ENCODE data around the gene SMG5.

DNA sequence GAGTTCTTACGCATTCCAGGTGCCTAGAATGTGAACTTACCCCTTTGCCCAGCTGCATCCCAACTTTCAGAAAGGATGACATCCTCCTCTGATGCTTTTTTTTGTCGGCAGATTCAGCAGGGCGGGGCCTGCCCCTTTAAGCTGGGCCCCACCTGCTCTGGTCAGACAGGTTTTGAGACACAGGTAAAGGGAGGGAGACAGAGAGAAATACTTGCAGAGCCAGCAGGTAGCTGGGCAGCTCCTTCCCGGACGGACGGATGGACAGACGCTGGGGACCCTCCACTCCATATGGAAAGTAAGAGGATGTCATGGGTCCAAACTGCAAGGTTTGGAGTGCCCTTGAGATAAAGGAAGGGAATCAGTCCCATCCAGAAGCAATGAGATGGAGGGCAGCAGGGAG lies 1.5 kb upstream of the SMG5 start, which contains the start of gene TMEM79:
- TF ChIP-seq, protein P1, sequence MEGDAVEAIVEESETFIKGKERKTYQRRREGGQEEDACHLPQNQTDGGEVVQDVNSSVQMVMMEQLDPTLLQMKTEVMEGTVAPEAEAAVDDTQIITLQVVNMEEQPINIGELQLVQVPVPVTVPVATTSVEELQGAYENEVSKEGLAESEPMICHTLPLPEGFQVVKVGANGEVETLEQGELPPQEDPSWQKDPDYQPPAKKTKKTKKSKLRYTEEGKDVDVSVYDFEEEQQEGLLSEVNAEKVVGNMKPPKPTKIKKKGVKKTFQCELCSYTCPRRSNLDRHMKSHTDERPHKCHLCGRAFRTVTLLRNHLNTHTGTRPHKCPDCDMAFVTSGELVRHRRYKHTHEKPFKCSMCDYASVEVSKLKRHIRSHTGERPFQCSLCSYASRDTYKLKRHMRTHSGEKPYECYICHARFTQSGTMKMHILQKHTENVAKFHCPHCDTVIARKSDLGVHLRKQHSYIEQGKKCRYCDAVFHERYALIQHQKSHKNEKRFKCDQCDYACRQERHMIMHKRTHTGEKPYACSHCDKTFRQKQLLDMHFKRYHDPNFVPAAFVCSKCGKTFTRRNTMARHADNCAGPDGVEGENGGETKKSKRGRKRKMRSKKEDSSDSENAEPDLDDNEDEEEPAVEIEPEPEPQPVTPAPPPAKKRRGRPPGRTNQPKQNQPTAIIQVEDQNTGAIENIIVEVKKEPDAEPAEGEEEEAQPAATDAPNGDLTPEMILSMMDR (conservative IDR thresholded peaks at IDR 0.05): no peak
- no peak for TF ChIP-seq ZFX (IDR thresholded peaks at IDR 0.05)
